Islet precursor cell (in vitro differentiated cells): ENCODE measurements around the gene SERPINB13.

ENCODE experiments used
- DNase-seq: peaks from one replicate; pipeline ENCODE4 v3.0.0-alpha.2; 2018

Gene SERPINB13, protein sequence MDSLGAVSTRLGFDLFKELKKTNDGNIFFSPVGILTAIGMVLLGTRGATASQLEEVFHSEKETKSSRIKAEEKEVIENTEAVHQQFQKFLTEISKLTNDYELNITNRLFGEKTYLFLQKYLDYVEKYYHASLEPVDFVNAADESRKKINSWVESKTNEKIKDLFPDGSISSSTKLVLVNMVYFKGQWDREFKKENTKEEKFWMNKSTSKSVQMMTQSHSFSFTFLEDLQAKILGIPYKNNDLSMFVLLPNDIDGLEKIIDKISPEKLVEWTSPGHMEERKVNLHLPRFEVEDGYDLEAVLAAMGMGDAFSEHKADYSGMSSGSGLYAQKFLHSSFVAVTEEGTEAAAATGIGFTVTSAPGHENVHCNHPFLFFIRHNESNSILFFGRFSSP

DNA sequence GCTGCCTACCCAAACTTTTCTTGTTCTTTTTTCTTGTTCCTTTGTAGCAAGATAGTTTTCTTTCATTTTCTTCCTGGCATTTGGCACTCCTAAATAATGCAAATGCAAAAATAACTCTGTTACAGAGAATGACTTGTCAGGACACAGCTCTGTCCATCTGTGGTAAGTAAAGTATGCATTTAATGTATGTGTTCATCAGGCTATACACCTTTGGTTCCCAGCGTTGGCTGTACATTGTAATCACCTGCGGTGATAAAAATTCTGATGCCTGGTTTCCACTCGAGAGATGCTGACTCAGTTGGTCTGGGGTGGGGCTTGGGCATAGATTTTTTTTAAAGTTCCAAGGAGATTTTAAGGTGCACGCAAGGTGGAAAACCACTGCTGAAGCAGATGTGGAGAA is at the start of gene SERPINB13:
TSS of gene SERPINB13 (plus strand) at position 378 of the 400 bp plus-strand sequence. CDS start 1,325 bp downstream, outside the sequence.
- DNase-seq: no peak

- no peak for DNase-seq
Observed at GRCh38 chr18:63539904-63540510, 47.1 kb upstream of the SERPINB13 start.

DNA sequence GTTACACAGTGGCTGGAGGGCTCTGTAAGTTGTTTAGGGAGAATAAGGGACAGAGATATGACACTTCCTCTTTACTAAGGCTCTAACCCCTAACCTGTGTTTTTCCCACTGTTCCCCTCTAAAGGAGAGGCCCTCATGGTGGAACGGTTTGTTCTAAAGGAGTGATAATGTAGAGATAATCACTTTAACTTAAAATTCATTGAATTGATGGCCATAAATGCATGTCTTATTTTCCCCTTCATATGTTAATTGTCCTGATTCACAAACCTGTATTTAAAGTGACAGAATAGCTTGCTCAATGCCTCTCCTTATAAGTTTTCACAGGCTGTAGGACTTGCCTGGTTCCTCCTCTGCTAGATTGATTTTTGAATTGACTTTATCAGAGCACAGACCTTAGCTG is 45.1 kb upstream of the SERPINB13 start, which contains the start of gene SERPINB12:
TSS of gene SERPINB12 (plus strand) at position 301 of the 400 bp plus-strand sequence. CDS start 13,791 bp downstream, outside the sequence.
- no peak for DNase-seq

DNA sequence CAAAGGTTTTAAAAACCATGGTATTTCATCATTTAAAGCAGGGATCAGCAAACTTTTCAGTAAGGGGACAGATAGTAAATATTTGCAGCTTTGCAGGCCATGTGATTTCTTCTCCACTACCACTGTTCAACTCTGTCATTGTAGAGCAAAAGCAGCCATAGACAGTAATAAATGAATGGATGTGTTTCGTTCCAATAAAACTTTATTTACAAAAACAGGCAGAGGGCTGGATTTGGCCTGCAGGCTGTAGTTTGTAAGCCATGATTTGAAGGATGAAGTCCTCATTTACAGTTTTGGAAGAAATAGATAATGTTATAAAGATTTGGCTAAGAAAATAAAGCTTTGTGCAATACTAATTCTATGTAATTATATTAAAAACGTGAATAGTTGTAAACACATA is 43.1 kb upstream of the SERPINB13 start:
- DNase-seq: no peak

GRCh38 chr18:63545000-63545399 is 42.1 kb upstream of the SERPINB13 start:
- no peak for DNase-seq

- no peak for DNase-seq
Observed at GRCh38 chr18:63550068-63550467, 37.1 kb upstream of the SERPINB13 start.

DNA sequence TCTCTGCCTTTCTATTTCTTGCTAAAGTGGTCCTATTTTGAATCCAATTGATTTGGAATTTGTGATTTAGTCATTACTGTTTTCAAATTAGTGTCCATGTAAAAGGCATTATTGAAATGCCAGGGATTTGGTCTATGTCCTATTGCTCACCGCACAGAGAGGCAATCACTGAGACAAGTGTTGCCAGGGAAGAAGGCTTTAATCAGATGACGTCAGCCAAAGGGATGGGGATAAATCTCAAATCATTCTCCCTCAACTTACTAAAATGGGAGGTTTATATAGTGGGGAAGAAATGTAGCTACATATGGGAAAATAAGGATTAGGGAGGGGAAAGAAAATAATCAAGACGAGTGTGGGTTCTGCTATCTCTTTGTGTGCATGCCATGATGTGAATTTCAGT is 35.4 kb upstream of the SERPINB13 start:
- no peak for DNase-seq

GRCh38 chr18:63552581-63552980 is 34.6 kb upstream of the SERPINB13 start:
- DNase-seq: no peak

- peak; percentile 75 for DNase-seq
Observed at GRCh38 chr18:63553081-63553480, 34.1 kb upstream of the SERPINB13 start.

DNA sequence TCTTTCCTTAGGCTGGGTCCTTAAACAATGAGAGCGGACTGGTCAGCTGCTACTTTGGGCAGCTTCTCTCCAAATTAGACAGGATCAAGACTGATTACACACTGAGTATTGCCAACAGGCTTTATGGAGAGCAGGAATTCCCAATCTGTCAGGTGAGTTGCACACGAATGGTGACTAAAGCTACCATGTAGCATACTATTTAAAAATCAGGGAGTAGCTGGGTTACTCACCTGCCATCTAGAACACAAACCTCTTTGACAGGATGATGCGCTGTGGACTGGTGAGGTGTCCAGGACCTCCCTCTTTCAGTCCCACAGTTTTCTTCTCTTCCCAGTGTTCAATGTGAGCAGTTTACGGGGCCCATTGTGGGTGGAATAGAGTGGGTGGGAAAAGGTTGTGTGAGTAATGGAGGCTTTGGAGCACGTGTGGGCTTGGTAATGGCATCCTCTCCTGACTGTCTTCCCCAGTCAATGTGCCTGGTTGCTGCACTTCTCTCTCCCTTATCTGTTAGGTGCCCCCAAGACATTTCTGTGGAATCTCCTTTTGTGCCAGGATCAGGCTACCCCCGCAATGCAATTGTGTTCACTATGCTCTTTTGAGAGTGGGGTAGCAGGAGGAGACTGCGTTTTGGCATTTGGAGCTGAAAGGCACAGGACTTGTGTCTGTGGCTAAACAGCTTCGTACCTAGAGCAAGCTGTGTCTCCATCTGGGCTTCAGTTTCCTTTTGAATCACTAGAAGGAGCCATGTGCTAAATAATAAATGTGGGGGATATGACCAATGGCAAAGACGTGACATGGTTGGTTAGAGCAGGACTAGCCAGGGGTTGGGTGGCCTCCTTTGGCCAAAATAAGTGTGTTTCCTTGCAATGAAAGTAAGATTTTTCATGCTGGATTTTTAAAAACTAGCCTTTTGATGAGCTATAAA is 27.3 kb upstream of the SERPINB13 start:
- no peak for DNase-seq

- DNase-seq: no peak
Observed at GRCh38 chr18:63562284-63562683, 24.9 kb upstream of the SERPINB13 start.

DNA sequence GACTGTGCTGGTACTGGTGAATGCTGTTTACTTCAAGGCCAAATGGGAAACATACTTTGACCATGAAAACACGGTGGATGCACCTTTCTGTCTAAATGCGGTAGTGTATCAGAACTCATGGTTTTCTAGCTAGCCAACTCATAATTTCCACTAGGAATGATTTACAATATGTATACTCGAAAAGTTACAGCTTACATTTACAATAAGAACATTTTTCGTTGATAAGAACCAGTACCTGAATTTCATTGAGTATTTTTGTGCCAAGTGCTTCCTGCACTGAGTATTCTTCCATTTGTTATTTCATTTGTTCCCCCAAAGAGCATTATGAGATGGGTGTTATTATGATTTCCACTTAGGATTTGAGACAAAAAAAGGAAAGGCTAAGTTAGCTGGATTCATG is 23.1 kb upstream of the SERPINB13 start:
- no peak for DNase-seq

DNA sequence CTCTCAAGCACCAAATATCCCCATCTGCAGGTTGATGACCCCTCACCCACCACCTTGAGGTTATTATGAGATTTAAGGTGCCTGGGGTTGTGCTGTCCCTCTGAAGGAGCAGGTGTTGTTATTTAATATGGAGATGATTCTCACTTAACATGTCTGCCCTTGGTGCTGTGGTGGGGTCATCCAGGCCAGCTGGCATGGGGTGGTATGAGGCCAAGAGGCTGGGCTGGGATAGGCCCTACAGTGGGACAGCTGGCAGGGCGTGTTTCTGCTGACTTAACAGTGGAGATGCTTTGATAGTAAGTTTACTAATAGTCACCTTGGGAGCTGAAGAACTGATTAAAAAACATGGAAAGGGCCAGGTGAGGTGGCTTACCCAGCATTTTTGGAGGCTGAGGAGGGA is 22.6 kb upstream of the SERPINB13 start:
- DNase-seq: no peak

DNA sequence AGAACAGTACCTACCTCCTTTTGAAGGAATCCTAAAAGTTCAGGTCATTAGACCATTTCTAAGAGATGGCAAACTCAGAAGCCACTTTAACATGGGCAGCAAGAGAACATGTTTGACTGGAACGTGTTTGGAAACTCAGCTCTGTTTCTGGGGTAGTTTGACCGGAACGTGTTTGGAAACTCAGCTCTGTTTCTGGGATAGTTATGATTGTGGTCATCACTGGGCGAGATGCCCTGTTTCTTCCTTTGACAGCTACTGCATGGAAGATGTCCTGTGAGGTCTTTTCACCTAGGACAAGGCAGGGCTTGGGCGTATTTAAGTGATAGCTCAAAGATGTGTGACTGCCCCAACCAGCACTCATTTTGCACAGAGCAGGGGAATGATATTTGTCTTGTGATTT is 19.9 kb upstream of the SERPINB13 start:
- no peak for DNase-seq

DNA sequence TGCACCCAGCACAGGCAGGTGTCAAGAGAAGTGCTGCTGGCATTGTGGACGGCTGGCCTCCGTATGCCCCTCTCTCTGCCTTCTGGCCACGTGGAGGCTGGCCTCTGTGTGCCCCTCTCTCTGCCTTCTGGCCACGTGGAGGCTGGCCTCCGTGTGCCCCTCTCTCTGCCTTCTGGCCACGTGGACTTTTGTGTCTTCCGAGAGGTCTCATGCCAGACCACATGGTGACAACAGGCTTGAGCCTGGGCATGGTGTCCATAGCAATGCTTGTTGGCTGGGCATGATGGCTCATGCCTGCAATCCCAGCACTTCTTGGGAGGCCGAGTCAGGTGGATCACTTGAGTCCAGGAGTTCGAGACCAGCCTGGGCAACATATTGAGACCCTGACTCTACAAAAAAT is 19.3 kb upstream of the SERPINB13 start:
- DNase-seq: no peak

- no peak for DNase-seq
Observed at GRCh38 chr18:63570721-63571120, 16.4 kb upstream of the SERPINB13 start.

DNA sequence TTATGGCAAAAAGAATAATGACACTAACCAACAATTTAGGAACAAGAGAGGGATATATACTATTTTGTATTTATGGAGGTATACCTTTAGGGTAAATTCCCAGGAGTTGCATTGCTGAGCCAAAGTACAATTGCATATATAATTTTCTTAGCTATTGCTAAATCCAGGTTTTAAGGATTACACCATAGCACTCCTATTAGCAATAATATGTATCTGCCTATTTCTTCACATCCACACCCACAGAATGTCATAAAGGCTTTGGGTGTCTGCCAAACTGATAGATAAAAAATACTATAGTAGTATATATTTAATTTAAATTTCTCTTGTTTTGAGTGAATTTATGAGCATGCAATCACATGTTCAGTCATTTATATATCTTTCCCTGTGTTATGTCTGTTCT is 11.5 kb upstream of the SERPINB13 start:
- no peak for DNase-seq

DNA sequence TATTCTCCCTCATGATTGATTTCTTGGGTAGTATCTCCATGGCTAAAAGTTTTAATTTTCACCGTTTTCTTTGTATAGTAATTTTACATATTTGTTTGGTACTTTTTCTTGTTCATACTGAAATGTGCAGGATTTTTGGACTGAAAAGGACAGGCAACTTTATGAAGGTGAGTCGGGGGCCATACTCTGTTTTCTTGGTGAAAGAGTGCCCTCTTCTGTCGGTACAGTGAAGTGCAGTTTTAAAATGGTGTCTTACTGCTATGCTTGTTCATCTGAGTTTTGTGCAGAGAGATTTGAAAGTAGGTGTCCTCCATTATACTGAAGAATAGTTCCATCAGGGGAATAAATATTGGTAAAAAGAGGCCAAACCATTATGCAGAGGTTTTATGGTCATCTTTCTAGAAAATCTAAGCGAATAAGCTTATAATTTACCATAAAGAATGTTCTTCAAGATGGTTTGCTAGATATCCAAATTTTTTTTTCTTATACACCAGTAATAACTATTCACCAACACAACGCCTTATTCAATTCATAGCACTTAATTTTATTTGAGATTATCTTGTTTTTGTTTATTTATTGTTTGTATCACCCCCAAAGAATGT is 8.7 kb upstream of the SERPINB13 start:
- peak; percentile 58 for DNase-seq

GRCh38 chr18:63579616-63580015 is 7.5 kb upstream of the SERPINB13 start:
- no peak for DNase-seq

- no peak for DNase-seq
Observed at GRCh38 chr18:63585988-63586387, 1.2 kb upstream of the SERPINB13 start.

DNA sequence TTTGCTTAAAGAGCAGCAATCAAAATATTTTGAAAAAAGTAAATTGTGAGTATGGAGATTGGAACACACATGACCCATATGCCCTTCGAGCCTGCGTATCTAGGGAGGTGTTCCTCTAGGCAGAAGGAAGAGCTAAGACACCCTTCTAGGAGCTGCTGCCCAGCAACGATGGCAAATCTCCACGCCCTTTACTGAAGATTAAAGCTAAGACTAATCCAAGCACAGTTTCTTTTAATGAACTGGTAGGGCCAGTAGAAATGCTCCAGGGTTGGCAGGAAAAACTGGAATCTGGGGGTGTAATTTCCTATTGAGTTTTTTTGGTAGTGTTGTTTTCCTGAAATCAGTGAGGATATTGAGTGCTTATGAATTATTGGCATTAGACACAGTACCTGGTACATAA is 712 bp upstream of the SERPINB13 start:
- no peak for DNase-seq

GRCh38 chr18:63588909-63589308 is 1.8 kb downstream of the SERPINB13 start:
- DNase-seq: no peak

GRCh38 chr18:63590373-63590772 is 3.2 kb downstream of the SERPINB13 start:
- no peak for DNase-seq
